GM06990 (cell line): ENCODE data around the gene RSBN1L.

Source experiments
- DNase-seq: peaks from one replicate; pipeline ENCODE4 v3.0.0-alpha.2; 2011; ENCODE audit not compliant: insufficient read length; ENCODE audit errors: extremely low read depth
- H3K27me3 ChIP-seq: replicated peaks from 2 replicates; pipeline ENCODE4 v1.6.0; 2011; ENCODE audit warnings: low read length; ENCODE audit not compliant: control insufficient read depth, insufficient read depth
- H3K36me3 ChIP-seq: 2 replicates; pipeline ENCODE4 v1.5.1; 2011; ENCODE audit warnings: low read length; ENCODE audit not compliant: control insufficient read depth, insufficient read depth
- H3K4me3 ChIP-seq: replicated peaks from 2 replicates; pipeline ENCODE4 v1.5.1; 2011; ENCODE audit warnings: low read depth, mild to moderate bottlenecking, control low read depth, low read length
- TF ChIP-seq, protein P1 (sequence below): IDR thresholded peaks from 2 replicates; pipeline ENCODE4 v1.5.1; 2011; ENCODE audit warnings: low read length, control low read depth, mild to moderate bottlenecking, inconsistent platforms; ENCODE audit not compliant: insufficient read depth, poor library complexity, severe bottlenecking

Gene RSBN1L

DNA sequence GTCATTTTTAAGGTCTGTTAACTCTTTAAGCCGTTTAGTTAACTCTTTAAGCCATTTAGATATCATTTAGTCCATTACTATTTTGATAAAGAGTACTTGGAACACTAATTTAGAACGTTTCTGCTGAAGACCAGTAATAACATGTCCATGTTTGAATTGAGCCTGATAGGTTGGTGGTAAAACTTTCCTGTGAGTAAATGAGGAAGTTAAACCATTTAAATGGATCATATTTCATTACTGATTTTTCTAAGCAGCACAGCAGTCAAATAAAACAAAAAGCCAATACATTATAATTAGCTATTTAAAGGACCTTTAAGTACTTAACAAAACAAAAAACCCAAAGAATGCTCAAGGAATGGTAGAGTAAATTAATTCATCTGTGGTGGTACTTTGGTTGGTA lies 131.7 kb downstream of the RSBN1L start:
- Histone ChIP-seq H3K27me3 (no peaks in the 10 kb centered on the region), H3K4me3 (no peak overlapping the region), H3K36me3 (no peaks in the 10 kb centered on the region)
- TF ChIP-seq, protein P1, sequence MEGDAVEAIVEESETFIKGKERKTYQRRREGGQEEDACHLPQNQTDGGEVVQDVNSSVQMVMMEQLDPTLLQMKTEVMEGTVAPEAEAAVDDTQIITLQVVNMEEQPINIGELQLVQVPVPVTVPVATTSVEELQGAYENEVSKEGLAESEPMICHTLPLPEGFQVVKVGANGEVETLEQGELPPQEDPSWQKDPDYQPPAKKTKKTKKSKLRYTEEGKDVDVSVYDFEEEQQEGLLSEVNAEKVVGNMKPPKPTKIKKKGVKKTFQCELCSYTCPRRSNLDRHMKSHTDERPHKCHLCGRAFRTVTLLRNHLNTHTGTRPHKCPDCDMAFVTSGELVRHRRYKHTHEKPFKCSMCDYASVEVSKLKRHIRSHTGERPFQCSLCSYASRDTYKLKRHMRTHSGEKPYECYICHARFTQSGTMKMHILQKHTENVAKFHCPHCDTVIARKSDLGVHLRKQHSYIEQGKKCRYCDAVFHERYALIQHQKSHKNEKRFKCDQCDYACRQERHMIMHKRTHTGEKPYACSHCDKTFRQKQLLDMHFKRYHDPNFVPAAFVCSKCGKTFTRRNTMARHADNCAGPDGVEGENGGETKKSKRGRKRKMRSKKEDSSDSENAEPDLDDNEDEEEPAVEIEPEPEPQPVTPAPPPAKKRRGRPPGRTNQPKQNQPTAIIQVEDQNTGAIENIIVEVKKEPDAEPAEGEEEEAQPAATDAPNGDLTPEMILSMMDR: no peak
- no peak for DNase-seq

DNA sequence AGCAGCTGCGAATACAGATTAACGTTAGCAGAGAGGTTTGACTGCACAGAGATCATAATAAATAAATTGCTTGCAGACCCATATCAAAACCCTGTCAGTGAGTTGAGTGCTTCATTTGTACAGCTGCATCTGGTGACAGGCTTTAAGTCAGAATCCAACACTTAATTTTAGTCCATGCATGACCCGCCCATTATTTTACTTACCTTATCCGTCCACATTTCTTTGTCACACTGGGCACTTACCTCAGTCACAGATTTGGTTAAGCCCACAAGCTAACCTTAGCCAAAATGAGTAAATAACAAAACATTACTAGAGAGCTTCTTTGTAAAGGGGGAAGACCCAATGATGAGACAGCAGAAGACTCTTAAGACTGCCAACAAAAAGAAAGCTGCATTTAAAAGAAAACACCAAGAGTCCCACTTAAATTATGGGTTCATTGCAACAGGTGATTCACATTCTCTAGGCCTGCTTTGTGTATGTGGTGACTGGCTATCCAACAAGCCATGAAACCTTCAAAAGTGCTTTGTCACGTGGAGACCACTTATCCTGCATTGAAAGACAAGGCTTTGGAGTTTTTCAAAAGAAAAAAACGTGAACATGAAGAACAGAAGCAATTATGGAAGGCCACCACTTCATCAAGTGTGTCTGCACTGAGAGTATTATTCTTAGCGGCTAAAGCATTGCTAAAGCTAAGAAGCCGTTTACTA lies 134.5 kb downstream of the RSBN1L start:
- no peak for DNase-seq
- Histone ChIP-seq H3K4me3 (no peak overlapping the region), H3K27me3 (no peaks in the 10 kb centered on the region), H3K36me3 (no peaks in the 10 kb centered on the region)
- TF ChIP-seq, protein P1: no peak

DNA sequence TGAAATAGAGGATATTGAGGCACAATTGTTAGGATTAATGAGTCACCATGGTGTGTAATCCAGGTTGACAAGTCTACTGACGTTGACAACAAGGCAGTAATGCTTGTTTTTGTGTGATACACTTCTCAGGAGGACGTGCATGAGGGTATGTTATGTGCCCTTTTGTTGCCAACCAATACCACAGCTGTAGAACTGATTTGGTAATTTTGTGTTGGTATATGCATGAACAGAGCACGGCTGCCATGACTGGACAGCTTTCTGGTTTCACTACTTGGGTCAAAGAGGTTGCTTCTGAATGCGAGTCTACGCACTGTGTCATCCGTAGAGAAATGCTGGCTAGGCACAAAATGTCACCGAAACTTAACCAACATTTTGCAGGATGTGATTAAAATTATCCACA lies 135.2 kb downstream of the RSBN1L start:
- Histone ChIP-seq H3K27me3 (no peaks in the 10 kb centered on the region), H3K4me3 (no peak overlapping the region), H3K36me3 (no peaks in the 10 kb centered on the region)
- TF ChIP-seq, protein P1: no peak
- no peak for DNase-seq

DNA sequence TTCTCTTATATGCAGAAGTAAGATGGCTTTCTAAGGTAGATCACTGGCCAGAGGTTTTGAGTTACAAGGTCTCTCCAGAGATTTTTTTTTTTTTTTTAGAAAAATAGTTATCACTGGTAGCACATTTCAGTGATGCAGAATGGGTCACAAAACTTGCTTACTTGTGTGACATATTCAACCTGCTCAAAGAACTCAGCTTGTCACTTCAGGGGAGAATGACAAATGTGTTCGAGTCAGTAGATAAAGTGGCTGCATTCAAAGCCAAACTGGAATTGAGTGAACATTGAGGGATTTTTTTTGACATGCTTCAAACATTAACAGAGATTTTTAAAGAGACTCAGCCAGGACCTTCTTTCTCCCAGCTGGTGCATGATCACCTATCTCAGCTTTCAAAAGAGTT lies 135.7 kb downstream of the RSBN1L start:
- Histone ChIP-seq H3K36me3 (no peaks in the 10 kb centered on the region), H3K27me3 (no peaks in the 10 kb centered on the region), H3K4me3 (no peak overlapping the region)
- no peak for DNase-seq
- TF ChIP-seq, protein P1: no peak
